IMR-90 (cell line): ENCODE measurements around the gene MARVELD2. TPM values are rescaled to one million over a fixed set of nuclear protein-coding genes. Genes with fewer than 3 reads are reported as not detected.

Experiments used
- ATAC-seq: fragments of 200-7000 bp; cut with Tn5 transposase; 2 replicates; pipeline ENCODE4 v1.9.1; 2020; ENCODE audit warnings: low read depth, mild to moderate bottlenecking, moderate library complexity
- BruUV-seq: library from RNA; stranded (reverse); fragments of 400-500 nt; replicated peaks from 2 replicates; lab custom pipeline; 2021; lab: Mats Ljungman, UMichigan
- CTCF ChIA-PET: fragments of 300-600 bp; formaldehyde crosslinking; extraction: SDS; loops from one replicate; lab custom pipeline; 2021; ENCODE audit warnings: antibody characterized with exemption; lab: Yijun Ruan, JAX
- POLR2A ChIA-PET: fragments of 300-600 bp; sonication (Branson Sonifier 250); formaldehyde crosslinking; loops from one replicate; lab custom pipeline; 2022; ENCODE audit warnings: antibody characterized with exemption; ENCODE audit not compliant: unreplicated experiment; lab: Charles Lee
- DNase-seq: peaks from one replicate; pipeline ENCODE4 v3.0.0; 2013
- H2AFZ ChIP-seq: replicated peaks from 2 replicates; pipeline ENCODE3; 2013; ENCODE audit warnings: low read length, mild to moderate bottlenecking; ENCODE audit not compliant: poor library complexity
- H2AK5ac ChIP-seq: 2 replicates; pipeline ENCODE4 v1.6.1; 2013; ENCODE audit warnings: low read depth, low read length, inconsistent platforms
- H2AK9ac ChIP-seq: replicated peaks from 2 replicates; pipeline ENCODE3; 2013; ENCODE audit warnings: mild to moderate bottlenecking, low read depth, low read length, moderate library complexity; ENCODE audit not compliant: poor library complexity
- H2BK120ac ChIP-seq: 2 replicates; pipeline ENCODE4 v1.6.1; 2013; ENCODE audit warnings: low read depth, low read length, inconsistent platforms
- H2BK15ac ChIP-seq: 3 replicates; pipeline ENCODE4 v1.6.1; 2013; ENCODE audit warnings: low read depth, low read length, inconsistent platforms
- H2BK20ac ChIP-seq: 2 replicates; pipeline ENCODE4 v1.6.1; 2013; ENCODE audit warnings: low read depth, mild to moderate bottlenecking, inconsistent platforms, low read length, moderate library complexity
- H2BK5ac ChIP-seq: 2 replicates; pipeline ENCODE4 v1.6.1; 2013; ENCODE audit warnings: mild to moderate bottlenecking, low read depth, low read length, inconsistent platforms; ENCODE audit not compliant: poor library complexity, severe bottlenecking
- H3K14ac ChIP-seq: replicated peaks from 2 replicates; pipeline ENCODE4 v1.6.1; 2013; ENCODE audit warnings: low read depth, low read length, inconsistent platforms
- H3K18ac ChIP-seq: 2 replicates; pipeline ENCODE4 v1.6.1; 2013; ENCODE audit warnings: low read depth, low read length, control low read depth
- H3K23ac ChIP-seq: 2 replicates; pipeline ENCODE4 v1.6.1; 2013; ENCODE audit warnings: low read depth, low read length, inconsistent platforms
- H3K27ac ChIP-seq: 2 replicates; pipeline ENCODE4 v1.5.1; 2013; ENCODE audit warnings: mild to moderate bottlenecking, control low read depth, low read length; ENCODE audit not compliant: insufficient read depth
- H3K27me3 ChIP-seq: 2 replicates; pipeline ENCODE4 v1.6.1; 2013; ENCODE audit warnings: low read length; ENCODE audit not compliant: control insufficient read depth, insufficient read depth
- H3K36me3 ChIP-seq: 2 replicates; pipeline ENCODE4 v1.6.1; 2013; ENCODE audit warnings: low read length, mixed read lengths; ENCODE audit not compliant: control insufficient read depth, insufficient read depth
- H3K4ac ChIP-seq: 2 replicates; pipeline ENCODE4 v1.6.1; 2013; ENCODE audit warnings: low read depth, low read length, inconsistent platforms
- H3K4me1 ChIP-seq: 2 replicates; pipeline ENCODE4 v1.6.1; 2013; ENCODE audit warnings: low read length, mixed read lengths; ENCODE audit not compliant: control insufficient read depth, insufficient read depth
- H3K4me2 ChIP-seq: 2 replicates; pipeline ENCODE4 v1.6.1; 2013; ENCODE audit warnings: low read depth, mild to moderate bottlenecking, control low read depth, low read length, moderate library complexity
- H3K4me3 ChIP-seq: 2 replicates; pipeline ENCODE4 v1.5.1; 2013; ENCODE audit warnings: low read depth, mild to moderate bottlenecking, control low read depth, low read length, moderate library complexity; ENCODE audit not compliant: insufficient read depth
- H3K56ac ChIP-seq: 2 replicates; pipeline ENCODE4 v1.6.1; 2013; ENCODE audit warnings: low read length, inconsistent platforms; ENCODE audit not compliant: insufficient read depth; ENCODE audit errors: extremely low read depth
- H3K79me1 ChIP-seq, 2 experiments: 2 replicates each; pipeline ENCODE4 v1.6.1; 2013; ENCODE audit warnings: low read length in 2 of 2, inconsistent platforms in 1 of 2, low read depth in 1 of 2
- H3K9ac ChIP-seq: 2 replicates; pipeline ENCODE4 v1.6.1; 2013; ENCODE audit warnings: low read depth, low read length, control low read depth
- H3K9me1 ChIP-seq: 2 replicates; pipeline ENCODE4 v1.6.1; 2013; ENCODE audit warnings: low read length, inconsistent platforms; ENCODE audit not compliant: insufficient read depth
- H3K9me3 ChIP-seq: 2 replicates; pipeline ENCODE4 v1.6.1; 2013; ENCODE audit warnings: low read length; ENCODE audit not compliant: control insufficient read depth, insufficient read depth
- H4K20me1 ChIP-seq: 2 replicates; pipeline ENCODE4 v1.6.1; 2013; ENCODE audit warnings: low read length, inconsistent platforms; ENCODE audit not compliant: insufficient read depth
- H4K5ac ChIP-seq: 2 replicates; pipeline ENCODE4 v1.6.1; 2013; ENCODE audit warnings: mild to moderate bottlenecking, low read depth, low read length, control low read depth
- H4K8ac ChIP-seq, 2 experiments: 2 replicates each; pipeline ENCODE4 v1.6.1; 2013; ENCODE audit warnings: low read depth in 2 of 2, low read length in 2 of 2, control low read depth in 1 of 2, inconsistent platforms in 1 of 2
- H4K91ac ChIP-seq: 2 replicates; pipeline ENCODE4 v1.6.1; 2013; ENCODE audit warnings: low read depth, low read length, inconsistent platforms; ENCODE audit not compliant: insufficient read depth
- BHLHE40 ChIP-seq: fragments of 150-350 bp; IDR thresholded peaks from 2 replicates; pipeline ENCODE4 v1.6.1; 2016; ENCODE audit warnings: mild to moderate bottlenecking, low read depth, low read length
- CEBPB ChIP-seq: IDR thresholded peaks from 2 replicates; pipeline ENCODE4 v1.6.1; 2012; ENCODE audit warnings: low read depth, low read length, improper control_type of control experiment
- CHD1 ChIP-seq: IDR thresholded peaks from 2 replicates; pipeline ENCODE4 v1.6.1; 2012; ENCODE audit warnings: low read depth, low read length, improper control_type of control experiment
- CTCF ChIP-seq: conservative IDR thresholded peaks from 2 replicates; pipeline ENCODE4 v1.5.1; 2012; ENCODE audit warnings: mild to moderate bottlenecking, low read depth, low read length, improper control_type of control experiment
- ELK1 ChIP-seq: fragments of 150-350 bp; IDR thresholded peaks from 2 replicates; pipeline ENCODE4 v1.6.1; 2016; ENCODE audit warnings: low read depth, mild to moderate bottlenecking, low read length, moderate library complexity, borderline replicate concordance
- FOS ChIP-seq: fragments of 150-350 bp; IDR thresholded peaks from 2 replicates; pipeline ENCODE4 v1.6.1; 2016; ENCODE audit warnings: low read depth, low read length
- MAZ ChIP-seq: IDR thresholded peaks from 2 replicates; pipeline ENCODE4 v1.6.1; 2012; ENCODE audit warnings: low read depth, mild to moderate bottlenecking, low read length, improper control_type of control experiment, moderate library complexity, borderline replicate concordance
- NFE2L2 ChIP-seq: fragments of 150-350 bp; IDR thresholded peaks from 2 replicates; pipeline ENCODE4 v1.6.1; 2016; ENCODE audit warnings: low read depth, mild to moderate bottlenecking, low read length
- POLR2A ChIP-seq: IDR thresholded peaks from 2 replicates; pipeline ENCODE4 v1.6.1; 2012; ENCODE audit warnings: mild to moderate bottlenecking, low read depth, low read length
- RAD21 ChIP-seq: IDR thresholded peaks from 2 replicates; pipeline ENCODE4 v1.6.1; 2012; ENCODE audit warnings: low read length, improper control_type of control experiment
- RFX5 ChIP-seq: IDR thresholded peaks from 2 replicates; pipeline ENCODE4 v1.8.0; 2012; ENCODE audit warnings: low read depth, mild to moderate bottlenecking, low read length, moderate library complexity
- SMC3 ChIP-seq: fragments of 150-350 bp; IDR thresholded peaks from 2 replicates; pipeline ENCODE4 v1.6.1; 2016; ENCODE audit warnings: low read depth, mild to moderate bottlenecking, antibody characterized with exemption, low read length, moderate library complexity
- USF2 ChIP-seq: fragments of 150-350 bp; IDR thresholded peaks from 2 replicates; pipeline ENCODE4 v1.6.1; 2017; ENCODE audit warnings: mild to moderate bottlenecking, antibody characterized with exemption, low read length, low read depth
- whole genome bisulfite sequencing, 2 experiments: methylation state at CpG; one replicate each; pipeline versions ENCODE4 v1.1.5 to v1.1.7; 2013; ENCODE audit warnings: missing lambda C conversion rate in 2 of 2; ENCODE audit not compliant: insufficient read length in 1 of 2; ENCODE audit errors: extremely low coverage in 2 of 2; 5-methylcytosine and 5-hydroxymethylcytosine counted together
- dilution Hi-C: fragments of 300-500 bp; cut with HindIII; formaldehyde crosslinking; loops from one replicate; pipeline ENCODE4 v1.14.3; 2018; ENCODE audit warnings: low sequenced_read_pairs; ENCODE audit not compliant: unreplicated experiment
- in situ Hi-C: fragments of 300-500 bp; cut with MboI; formaldehyde crosslinking; loops from 3 replicates; pipeline ENCODE4 v1.14.3; 2019; ENCODE audit warnings: low sequenced_read_pairs, inconsistent platforms, mixed read lengths
- intact Hi-C: fragments of 100-400 bp; cut with micrococcal nuclease; formaldehyde crosslinking; loops from 2 replicates; pipeline ENCODE4 v1.10.0; 2022
- polyA plus RNA-seq, 3 experiments: library from polyadenylated mRNA; depleted of rRNA; stranded (reverse); fragments of >200 nt; gene quantifications; 2 replicates each; pipeline ENCODE4 v1.2.3, GENCODE V29; 2012; ENCODE audit warnings: low replicate concordance in 1 of 3
- total RNA-seq: library from RNA; depleted of rRNA; stranded (reverse); fragments of >200 nt; gene quantifications from 2 replicates; pipeline ENCODE4 v1.2.3, GENCODE V29; 2012

The MARVELD2 gene
- total and polyA plus RNA-seq, 2 of the 4 experiments (the other 2 are of a cell fraction), result 0.51 to 0.54 TPM

DNA sequence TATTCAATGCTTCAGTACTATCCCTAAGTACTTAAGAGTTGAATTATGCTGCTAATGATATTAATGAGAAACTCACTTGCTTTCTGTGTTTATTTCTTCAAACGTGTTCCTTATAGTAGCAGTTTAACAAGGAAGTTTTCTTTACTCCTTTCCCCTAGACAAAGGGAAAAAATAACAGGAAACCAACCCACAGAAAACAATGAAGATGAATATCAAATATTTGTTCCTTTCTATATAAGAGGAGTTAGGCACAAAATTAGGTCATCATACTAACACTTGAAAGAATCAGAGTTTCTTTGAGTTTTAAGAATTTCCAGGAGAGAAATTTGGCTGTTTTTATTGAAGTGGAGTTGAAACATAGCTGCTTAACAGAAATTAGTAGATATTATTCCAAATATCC lies 62.3 kb downstream of the MARVELD2 start:
- H3K79me1 ChIP-seq, result no peaks in the 10 kb centered on the region
- H3K4ac ChIP-seq, result no peak overlapping the region
- H4K8ac ChIP-seq, result no peak overlapping the region
- no peak overlapping the region for H4K5ac ChIP-seq
- no peaks in the 10 kb centered on the region for H3K36me3 ChIP-seq
- dilution Hi-C loops (no loop called here), intact Hi-C loops (no loop called here), in situ Hi-C loops (no loop called here)
- no peaks in the 10 kb centered on the region for H3K9me1 ChIP-seq
- DNase-seq (no peak), ATAC-seq (no peak)
- no peak overlapping the region for H2BK15ac ChIP-seq
- H2BK120ac ChIP-seq, result no peak overlapping the region
- no peak overlapping the region for H3K14ac ChIP-seq
- H3K4me2 ChIP-seq, result no peak overlapping the region
- H3K4me1 ChIP-seq, result no peaks in the 10 kb centered on the region
- no peak overlapping the region for H3K9ac ChIP-seq
- BruUV-seq, result no TSS peak
- no peak overlapping the region for H3K4me3 ChIP-seq
- H2AK9ac ChIP-seq, result no peak overlapping the region
- no peak overlapping the region for H3K18ac ChIP-seq
- H3K27ac ChIP-seq, result no peak overlapping the region
- WGBS, 2 experiments, result no CpG with 5 or more reads among the region's 1 CpG
- ChIA-PET POLR2A (no interaction called here), CTCF (no interaction called here)
- H3K23ac ChIP-seq, result no peak overlapping the region
- no peak overlapping the region for H2AK5ac ChIP-seq
- no peak overlapping the region for H2BK20ac ChIP-seq
- H2BK5ac ChIP-seq, result no peak overlapping the region
- H4K20me1 ChIP-seq, result no peaks in the 10 kb centered on the region
- H3K9me3 ChIP-seq, result no peaks in the 10 kb centered on the region
- H3K27me3 ChIP-seq, result peaks cover 4% of the 10 kb centered on the region; the same call in 1 of the 2 replicates
- no peak overlapping the region for H4K91ac ChIP-seq
- TF ChIP-seq MAZ (no peak), CTCF (no peak), BHLHE40 (no peak), CEBPB (no peak), CHD1 (no peak), POLR2A (no peak), NFE2L2 (no peak), RAD21 (no peak), RFX5 (no peak), SMC3 (no peak), USF2 (no peak), ELK1 (no peak), FOS (no peak)
- no peak overlapping the region for H3K56ac ChIP-seq
- no peak overlapping the region for H2AFZ ChIP-seq
